NK-92 (cell line): ENCODE results near the gene TRIM29.

Experiments
- DNase-seq: peaks from one replicate; lab custom pipeline; 2025; ENCODE audit not compliant: unreplicated experiment; lab: John Stamatoyannopoulos, UW

Gene TRIM29

DNA sequence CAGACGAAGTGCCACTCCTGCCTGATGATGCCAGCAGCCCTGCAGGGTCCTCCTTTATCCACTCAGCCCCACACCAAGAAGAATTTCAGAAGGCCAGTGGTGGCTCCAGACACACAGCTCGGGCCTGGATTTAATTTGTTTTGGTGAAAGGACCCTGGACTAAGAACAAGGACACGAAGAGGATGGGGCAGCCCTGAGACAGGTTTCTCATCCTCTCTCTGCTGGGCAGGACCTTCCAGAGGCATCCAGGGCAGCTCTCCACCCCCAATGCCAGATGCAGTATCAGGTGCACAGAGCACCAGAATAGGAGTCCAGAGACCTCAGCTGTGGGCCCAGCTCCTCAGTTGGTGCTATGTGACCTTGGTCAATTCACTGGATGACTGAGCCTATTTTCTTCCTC, 72.0 kb downstream of the TRIM29 start:
- DNase-seq = no peak

- DNase-seq = no peak
Observed at GRCh38 chr11:120065176-120065575, 72.7 kb downstream of the TRIM29 start.

DNA sequence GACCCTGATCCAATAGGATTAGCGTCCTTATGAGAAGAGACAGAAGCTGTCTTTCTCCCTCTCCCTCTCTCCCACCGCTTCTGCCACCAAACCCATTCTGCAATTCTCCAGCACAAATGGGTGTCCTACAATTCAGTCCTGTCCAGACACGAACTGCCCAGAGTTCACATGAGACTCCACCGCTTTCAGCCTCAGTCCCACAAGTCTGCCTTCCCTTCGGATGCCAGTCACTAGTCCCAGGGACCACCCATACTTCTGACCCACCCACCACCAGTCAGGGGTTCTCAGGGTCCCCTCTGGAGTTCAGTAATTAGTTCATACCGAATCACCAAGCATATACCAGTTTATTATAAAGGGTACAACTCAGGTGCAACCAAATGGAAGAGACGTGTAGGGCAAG, 73.6 kb downstream of the TRIM29 start:
- DNase-seq = no peak

GRCh38 chr11:120063686-120064340, 74.1 kb downstream of the TRIM29 start:
- DNase-seq = no peak

GRCh38 chr11:120062561-120062930, 75.4 kb downstream of the TRIM29 start:
- DNase-seq = no peak

DNA sequence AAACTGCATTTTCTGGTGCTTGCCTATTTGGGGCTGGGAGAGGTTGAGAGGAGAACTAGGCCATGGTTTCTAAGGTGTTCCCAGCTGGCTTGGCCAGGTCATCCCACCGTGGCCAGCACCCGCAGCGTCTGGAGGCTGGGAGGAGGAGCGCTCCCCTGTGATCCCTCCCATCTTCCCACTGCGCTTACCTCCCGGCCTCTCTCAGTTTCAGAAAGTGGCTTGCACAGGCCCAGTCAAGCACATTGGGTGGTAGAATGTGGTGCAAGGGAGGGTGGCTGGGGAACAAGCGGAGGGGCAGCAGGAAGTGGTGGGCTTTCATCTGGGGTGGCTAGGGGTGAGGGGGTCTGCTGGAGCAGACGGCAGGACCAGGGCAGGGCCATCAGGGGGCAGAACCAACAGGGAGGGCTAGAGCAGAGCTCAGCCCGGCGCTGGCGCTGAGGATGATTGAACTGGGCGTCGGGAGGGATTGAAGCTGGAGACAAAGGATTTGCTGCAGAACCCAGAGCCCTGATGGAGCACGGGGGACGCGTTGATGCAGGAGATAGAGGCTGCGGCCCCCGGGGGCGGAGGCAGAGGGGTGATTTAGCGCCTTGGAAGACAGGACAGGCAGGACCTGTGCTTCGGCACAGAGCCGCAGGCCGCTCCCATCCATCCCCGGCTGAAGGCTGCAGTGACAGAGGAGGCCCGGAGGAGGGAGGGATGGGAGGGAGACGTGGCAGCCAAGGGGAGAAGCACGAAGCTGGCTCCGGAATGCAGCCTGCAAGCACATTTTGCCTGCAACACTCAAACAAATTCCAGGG, 76.0 kb downstream of the TRIM29 start:
- DNase-seq = no peak
